H9 (cell line): Measurements from ENCODE around the gene ACAD9. TPM values are rescaled to one million over a fixed set of nuclear protein-coding genes. Genes with fewer than 3 reads are reported as not detected.

Experiments
- DNase-seq: peaks from one replicate; pipeline ENCODE4 v3.0.0-alpha.2; 2017
- H2AFZ ChIP-seq: one replicate; pipeline ENCODE4 v1.6.1; 2013; ENCODE audit warnings: mild to moderate bottlenecking, low read length, control low read depth, moderate library complexity
- H2AK5ac ChIP-seq: 2 replicates; pipeline ENCODE4 v1.6.1; 2013; ENCODE audit warnings: low read length, control low read depth, mixed read lengths; ENCODE audit not compliant: insufficient read length
- H2BK120ac ChIP-seq: one replicate; pipeline ENCODE4 v1.6.1; 2013; ENCODE audit warnings: low read depth, mild to moderate bottlenecking, low read length, control low read depth, inconsistent platforms; ENCODE audit not compliant: poor library complexity, severe bottlenecking
- H2BK12ac ChIP-seq: 2 replicates; pipeline ENCODE4 v1.6.1; 2013; ENCODE audit warnings: low read length, control low read depth, mixed read lengths, low read depth; ENCODE audit not compliant: insufficient read length
- H2BK15ac ChIP-seq: 2 replicates; pipeline ENCODE4 v1.6.1; 2013; ENCODE audit warnings: low read depth, low read length, control low read depth
- H2BK20ac ChIP-seq: one replicate; pipeline ENCODE4 v1.6.1; 2013; ENCODE audit warnings: low read depth, mild to moderate bottlenecking, low read length, control low read depth, inconsistent platforms; ENCODE audit not compliant: poor library complexity, severe bottlenecking
- H2BK5ac ChIP-seq: 2 replicates; pipeline ENCODE4 v1.6.1; 2013; ENCODE audit warnings: low read length, control low read depth, mixed read lengths; ENCODE audit not compliant: insufficient read length
- H3K14ac ChIP-seq: 2 replicates; pipeline ENCODE4 v1.6.1; 2013; ENCODE audit warnings: low read length, control low read depth; ENCODE audit not compliant: insufficient read depth
- H3K18ac ChIP-seq: 2 replicates; pipeline ENCODE4 v1.6.1; 2013; ENCODE audit warnings: low read depth, mild to moderate bottlenecking, mixed read lengths, low read length, control low read depth; ENCODE audit not compliant: insufficient read length
- H3K23ac ChIP-seq: 2 replicates; pipeline ENCODE4 v1.6.1; 2013; ENCODE audit warnings: low read length, control low read depth, mixed read lengths, low read depth; ENCODE audit not compliant: insufficient read length
- H3K23me2 ChIP-seq: 2 replicates; pipeline ENCODE4 v1.6.1; 2013; ENCODE audit warnings: low read depth, mild to moderate bottlenecking, mixed read lengths, low read length, control low read depth; ENCODE audit not compliant: insufficient read length, poor library complexity, severe bottlenecking
- H3K27ac ChIP-seq: 2 replicates; pipeline ENCODE4 v1.5.1; 2013; ENCODE audit warnings: low read length, control low read depth, mixed read lengths, low read depth; ENCODE audit not compliant: insufficient read length
- H3K27me3 ChIP-seq: 2 replicates; pipeline ENCODE4 v1.6.1; 2013; ENCODE audit warnings: low read length, control low read depth, inconsistent platforms; ENCODE audit not compliant: insufficient read depth
- H3K4ac ChIP-seq: 2 replicates; pipeline ENCODE4 v1.6.1; 2013; ENCODE audit warnings: low read depth, mild to moderate bottlenecking, control low read depth, inconsistent platforms, low read length, moderate library complexity
- H3K4me1 ChIP-seq: 2 replicates; pipeline ENCODE4 v1.6.1; 2013; ENCODE audit warnings: low read length, control low read depth, inconsistent platforms; ENCODE audit not compliant: insufficient read depth
- H3K4me2 ChIP-seq: 2 replicates; pipeline ENCODE4 v1.6.1; 2013; ENCODE audit warnings: low read length, control low read depth, mixed read lengths; ENCODE audit not compliant: insufficient read length, insufficient read depth
- H3K56ac ChIP-seq: 2 replicates; pipeline ENCODE4 v1.6.1; 2013; ENCODE audit warnings: low read depth, mild to moderate bottlenecking, mixed read lengths, low read length, control low read depth; ENCODE audit not compliant: insufficient read length
- H3K79me1 ChIP-seq: 2 replicates; pipeline ENCODE4 v1.6.1; 2013; ENCODE audit warnings: low read depth, mild to moderate bottlenecking, moderate library complexity, low read length, control low read depth, inconsistent platforms; ENCODE audit not compliant: insufficient read depth, poor library complexity, severe bottlenecking
- H3K79me2 ChIP-seq: 2 replicates; pipeline ENCODE4 v1.6.1; 2013; ENCODE audit warnings: low read length, control low read depth, inconsistent platforms; ENCODE audit not compliant: insufficient read depth
- H3K9ac ChIP-seq: 2 replicates; pipeline ENCODE4 v1.6.1; 2013; ENCODE audit warnings: low read length, control low read depth, mixed read lengths; ENCODE audit not compliant: insufficient read length; ENCODE audit errors: extremely low read depth
- H3K9me3 ChIP-seq: one replicate; pipeline ENCODE4 v1.6.1; 2013; ENCODE audit warnings: low read depth, low read length, inconsistent platforms; ENCODE audit not compliant: control insufficient read depth
- H3T11ph ChIP-seq: one replicate; pipeline ENCODE4 v1.6.1; 2013; ENCODE audit warnings: mild to moderate bottlenecking, low read length, control low read depth, inconsistent platforms
- H4K20me1 ChIP-seq: one replicate; pipeline ENCODE4 v1.6.1; 2013; ENCODE audit not compliant: control insufficient read depth, insufficient read length, insufficient read depth
- H4K5ac ChIP-seq: 2 replicates; pipeline ENCODE4 v1.6.1; 2013; ENCODE audit warnings: low read depth, mild to moderate bottlenecking, mixed read lengths, low read length, control low read depth; ENCODE audit not compliant: insufficient read length
- H4K8ac ChIP-seq: replicated peaks from 2 replicates; pipeline ENCODE4 v1.6.1; 2013; ENCODE audit warnings: low read length, control low read depth, mixed read lengths, low read depth; ENCODE audit not compliant: insufficient read length
- H4K91ac ChIP-seq: 2 replicates; pipeline ENCODE4 v1.6.1; 2013; ENCODE audit warnings: low read depth, mild to moderate bottlenecking, moderate library complexity, mixed read lengths, low read length, control low read depth; ENCODE audit not compliant: insufficient read length
- H3K27ac Mint-ChIP-seq, 3 experiments: 2 replicates in 2 of 3; 3 replicates in 1 of 3; pipeline ENCODE4 v1.8.0; 2020 to 2021; ENCODE audit warnings: mixed read lengths in 3 of 3, mild to moderate bottlenecking in 1 of 3, moderate library complexity in 1 of 3
- H3K27me3 Mint-ChIP-seq: 2 replicates; pipeline ENCODE4 v1.8.0; 2021; ENCODE audit warnings: low read depth, mild to moderate bottlenecking, moderate library complexity, mixed read lengths
- H3K36me3 Mint-ChIP-seq, 3 experiments: 2 replicates in 2 of 3; 3 replicates in 1 of 3; pipeline ENCODE4 v1.8.0; 2020 to 2021; ENCODE audit warnings: low read depth in 3 of 3, mixed read lengths in 3 of 3; ENCODE audit not compliant: insufficient read depth in 1 of 3
- H3K4me1 Mint-ChIP-seq, 2 experiments: 2 replicates each; pipeline ENCODE4 v1.8.0; 2020; ENCODE audit warnings: mixed read lengths in 2 of 2
- H3K4me3 Mint-ChIP-seq, 2 experiments: 2 replicates in 1 of 2; 3 replicates in 1 of 2; pipeline ENCODE4 v1.8.0; 2020 to 2021; ENCODE audit warnings: mild to moderate bottlenecking in 2 of 2, mixed read lengths in 2 of 2, moderate library complexity in 1 of 2
- H3K9me3 Mint-ChIP-seq, 2 experiments: 2 replicates in 1 of 2; 3 replicates in 1 of 2; pipeline ENCODE4 v1.8.0; 2020; ENCODE audit warnings: mild to moderate bottlenecking in 2 of 2, mixed read lengths in 2 of 2, moderate library complexity in 1 of 2
- WGBS: extraction: QIAGEN DNeasy Blood & Tissue Kit; methylation state at CpG from one replicate; pipeline ENCODE4 v1.1.7; 2013; ENCODE audit warnings: missing lambda C conversion rate, low lambda C conversion rate, mixed read lengths; ENCODE audit not compliant: insufficient read length; ENCODE audit errors: extremely low coverage; 5-methylcytosine and 5-hydroxymethylcytosine counted together
- total RNA-seq: library from RNA; stranded (reverse); gene quantifications from 2 replicates; pipeline ENCODE4 v1.2.1, GENCODE V29; 2021
- TF ChIP-seq, protein P1 (sequence below): fragments of 200-600 bp; sonication (generic); conservative IDR thresholded peaks from 3 replicates; pipeline ENCODE4 v1.8.0; 2021; ENCODE audit warnings: antibody characterized with exemption, mild to moderate bottlenecking

The ACAD9 gene
- total RNA-seq, 1 experiment from 2014 or later = 43.1 TPM

DNA sequence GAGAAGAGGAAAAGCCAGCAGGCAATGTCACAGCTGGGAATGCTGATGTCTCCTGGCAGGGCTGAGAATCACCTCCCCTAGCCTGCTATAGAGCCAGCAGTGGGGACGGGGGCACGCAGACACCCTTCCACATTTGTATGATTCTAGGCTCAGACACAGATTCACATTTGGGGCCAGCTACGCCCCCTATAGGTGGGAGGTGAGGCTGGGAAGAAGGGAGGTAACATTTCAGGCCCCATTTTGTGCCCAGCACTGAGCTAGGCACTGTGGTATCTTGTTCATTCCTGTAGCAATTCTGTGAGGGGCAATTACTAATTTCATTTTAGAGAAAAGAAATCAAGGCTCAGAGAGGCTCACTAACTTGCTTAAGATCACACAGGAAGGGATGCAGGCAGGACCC is 15.9 kb upstream of the ACAD9 start:
- TF ChIP-seq, protein P1, sequence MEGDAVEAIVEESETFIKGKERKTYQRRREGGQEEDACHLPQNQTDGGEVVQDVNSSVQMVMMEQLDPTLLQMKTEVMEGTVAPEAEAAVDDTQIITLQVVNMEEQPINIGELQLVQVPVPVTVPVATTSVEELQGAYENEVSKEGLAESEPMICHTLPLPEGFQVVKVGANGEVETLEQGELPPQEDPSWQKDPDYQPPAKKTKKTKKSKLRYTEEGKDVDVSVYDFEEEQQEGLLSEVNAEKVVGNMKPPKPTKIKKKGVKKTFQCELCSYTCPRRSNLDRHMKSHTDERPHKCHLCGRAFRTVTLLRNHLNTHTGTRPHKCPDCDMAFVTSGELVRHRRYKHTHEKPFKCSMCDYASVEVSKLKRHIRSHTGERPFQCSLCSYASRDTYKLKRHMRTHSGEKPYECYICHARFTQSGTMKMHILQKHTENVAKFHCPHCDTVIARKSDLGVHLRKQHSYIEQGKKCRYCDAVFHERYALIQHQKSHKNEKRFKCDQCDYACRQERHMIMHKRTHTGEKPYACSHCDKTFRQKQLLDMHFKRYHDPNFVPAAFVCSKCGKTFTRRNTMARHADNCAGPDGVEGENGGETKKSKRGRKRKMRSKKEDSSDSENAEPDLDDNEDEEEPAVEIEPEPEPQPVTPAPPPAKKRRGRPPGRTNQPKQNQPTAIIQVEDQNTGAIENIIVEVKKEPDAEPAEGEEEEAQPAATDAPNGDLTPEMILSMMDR = peak; percentile 66
- Histone ChIP-seq H3K4me1 (no peaks in the 10 kb centered on the region), H2BK120ac (no peak overlapping the region), H2AK5ac (no peak overlapping the region), H4K91ac (no peak overlapping the region), H3K4me2 (no peak overlapping the region), H3K79me2 (no peaks in the 10 kb centered on the region), H3K27me3 (no peaks in the 10 kb centered on the region), H3K9me3 (peaks cover 21% of the 10 kb centered on the region), H2AFZ (no peak overlapping the region), H2BK15ac (no peak overlapping the region), H3K4ac (no peak overlapping the region), H3K79me1 (no peaks in the 10 kb centered on the region), H3K56ac (no peak overlapping the region), H4K20me1 (no peaks in the 10 kb centered on the region), H3K9ac (no peak overlapping the region), H3K23me2 (no peaks in the 10 kb centered on the region), H3T11ph (no peak overlapping the region), H2BK20ac (no peak overlapping the region), H3K14ac (no peak overlapping the region), H2BK12ac (no peak overlapping the region), H4K8ac (no peak overlapping the region), H3K27ac (no peak overlapping the region), H3K18ac (no peak overlapping the region), H4K5ac (no peak overlapping the region), H3K23ac (no peak overlapping the region), H2BK5ac (no peak overlapping the region)
- H3K36me3 Mint-ChIP-seq = peaks cover 26 to 31% (median 28%) of the 10 kb centered on the region in 3 experiments
- DNase-seq = no peak
- H3K4me1 Mint-ChIP-seq = peaks cover 10 to 19% of the 10 kb centered on the region in 2 experiments
- WGBS = no CpG with 5 or more reads among the region's 3 CpGs
- H3K9me3 Mint-ChIP-seq = peaks cover 28 to 29% of the 10 kb centered on the region in 2 experiments
- no peak overlapping the region for H3K4me3 Mint-ChIP-seq
- peaks cover 7% of the 10 kb centered on the region for H3K27me3 Mint-ChIP-seq
- H3K27ac Mint-ChIP-seq = no peak overlapping the region
